Suprapubic skin (tissue), 4 donors: ENCODE data around the gene TSPOAP1.

Experiments used
- EP300 ChIP-seq: sonication (generic); formaldehyde crosslinking; IDR thresholded peaks from one replicate; pipeline ENCODE4 v1.6.1; 2017; ENCODE audit warnings: antibody characterized with exemption
- POLR2AphosphoS5 ChIP-seq, 3 donors: sonication (generic); formaldehyde crosslinking; IDR thresholded peaks; one replicate each; pipeline ENCODE4 v1.6.1; 2017; ENCODE audit warnings: antibody characterized with exemption in 3 of 3
- TF ChIP-seq, protein P1 (sequence below), 2 donors: fragments of 200-600 bp in 1 of 2; fragments of 450-650 bp in 1 of 2; sonication (generic) in 1 of 2; IDR thresholded peaks; one replicate each; pipeline ENCODE4 v1.5.1; 2016 to 2019; ENCODE audit warnings: antibody characterized with exemption in 2 of 2, mild to moderate bottlenecking in 1 of 2, moderate library complexity in 1 of 2

DNA sequence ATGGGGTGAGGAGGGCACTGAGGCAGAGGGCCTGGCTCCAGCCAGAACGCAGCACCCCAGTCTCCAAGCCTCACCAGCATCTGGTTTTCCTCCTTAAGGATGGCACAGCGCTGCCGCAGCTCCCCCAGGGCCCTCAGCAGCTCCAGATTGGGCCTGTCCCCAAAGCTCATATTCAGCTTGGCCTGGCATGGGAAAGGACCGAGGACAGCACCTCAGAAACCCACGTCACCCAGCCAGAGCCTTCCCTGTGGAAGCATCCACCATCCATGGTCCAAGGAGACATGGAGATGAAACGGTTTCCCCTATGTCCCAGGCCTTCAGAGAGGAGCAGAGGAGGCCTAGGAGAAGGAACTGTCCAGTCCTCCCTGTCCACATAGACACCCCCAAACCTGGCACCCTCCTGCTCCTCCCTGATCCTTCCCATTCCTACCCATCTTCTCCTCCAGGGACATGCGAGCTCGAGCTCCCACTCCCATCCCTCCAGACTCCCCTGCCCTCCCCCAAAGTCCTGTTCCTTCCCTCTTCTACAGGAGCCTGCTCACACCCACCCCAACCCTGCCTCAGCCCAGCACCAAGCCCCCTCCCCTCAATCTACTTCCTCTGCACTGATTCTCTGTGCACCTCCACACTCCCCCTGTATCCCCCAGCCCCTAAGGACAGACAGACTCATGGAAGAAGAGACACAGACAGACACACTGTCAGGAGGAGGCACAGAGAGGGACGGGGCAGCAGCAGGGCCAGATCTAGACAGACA lies 1.8 kb downstream of the TSPOAP1 start:
- TF ChIP-seq, protein P1, sequence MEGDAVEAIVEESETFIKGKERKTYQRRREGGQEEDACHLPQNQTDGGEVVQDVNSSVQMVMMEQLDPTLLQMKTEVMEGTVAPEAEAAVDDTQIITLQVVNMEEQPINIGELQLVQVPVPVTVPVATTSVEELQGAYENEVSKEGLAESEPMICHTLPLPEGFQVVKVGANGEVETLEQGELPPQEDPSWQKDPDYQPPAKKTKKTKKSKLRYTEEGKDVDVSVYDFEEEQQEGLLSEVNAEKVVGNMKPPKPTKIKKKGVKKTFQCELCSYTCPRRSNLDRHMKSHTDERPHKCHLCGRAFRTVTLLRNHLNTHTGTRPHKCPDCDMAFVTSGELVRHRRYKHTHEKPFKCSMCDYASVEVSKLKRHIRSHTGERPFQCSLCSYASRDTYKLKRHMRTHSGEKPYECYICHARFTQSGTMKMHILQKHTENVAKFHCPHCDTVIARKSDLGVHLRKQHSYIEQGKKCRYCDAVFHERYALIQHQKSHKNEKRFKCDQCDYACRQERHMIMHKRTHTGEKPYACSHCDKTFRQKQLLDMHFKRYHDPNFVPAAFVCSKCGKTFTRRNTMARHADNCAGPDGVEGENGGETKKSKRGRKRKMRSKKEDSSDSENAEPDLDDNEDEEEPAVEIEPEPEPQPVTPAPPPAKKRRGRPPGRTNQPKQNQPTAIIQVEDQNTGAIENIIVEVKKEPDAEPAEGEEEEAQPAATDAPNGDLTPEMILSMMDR (IDR thresholded peaks at IDR 0.05), result no peak
- TF ChIP-seq POLR2AphosphoS5 (IDR thresholded peaks at IDR 0.05) (no peak), EP300 (no peak)
